ENCODE measurements around the gene DBP.

DBP gene

GRCh38 chr19:48587387-48587786 is 49.8 kb downstream of the DBP start:
- DNase-seq (ENCODE audit: low read depth in 2 of 2, low spot score in 1 of 2) = no peak

- DNase-seq (ENCODE audit: low read depth in 2 of 2, low spot score in 1 of 2) = no peak
These were observed 55.0 kb downstream of the DBP start for GRCh38 chr19:48582168-48582567.
